SKM-1 treated with dmso at 0.1 percent for 144 hours (cell line): Measurements from ENCODE around the gene RNF17.
"Not testable (repeated sequence)": the region's sequence is repeated elsewhere in the genome, so short reads cannot be mapped to it uniquely, and the experiment has no call there.

Experiments used
- DNase-seq: peaks from one replicate; lab custom pipeline; 2025; ENCODE audit not compliant: unreplicated experiment; lab: John Stamatoyannopoulos, UW

Gene RNF17, protein sequence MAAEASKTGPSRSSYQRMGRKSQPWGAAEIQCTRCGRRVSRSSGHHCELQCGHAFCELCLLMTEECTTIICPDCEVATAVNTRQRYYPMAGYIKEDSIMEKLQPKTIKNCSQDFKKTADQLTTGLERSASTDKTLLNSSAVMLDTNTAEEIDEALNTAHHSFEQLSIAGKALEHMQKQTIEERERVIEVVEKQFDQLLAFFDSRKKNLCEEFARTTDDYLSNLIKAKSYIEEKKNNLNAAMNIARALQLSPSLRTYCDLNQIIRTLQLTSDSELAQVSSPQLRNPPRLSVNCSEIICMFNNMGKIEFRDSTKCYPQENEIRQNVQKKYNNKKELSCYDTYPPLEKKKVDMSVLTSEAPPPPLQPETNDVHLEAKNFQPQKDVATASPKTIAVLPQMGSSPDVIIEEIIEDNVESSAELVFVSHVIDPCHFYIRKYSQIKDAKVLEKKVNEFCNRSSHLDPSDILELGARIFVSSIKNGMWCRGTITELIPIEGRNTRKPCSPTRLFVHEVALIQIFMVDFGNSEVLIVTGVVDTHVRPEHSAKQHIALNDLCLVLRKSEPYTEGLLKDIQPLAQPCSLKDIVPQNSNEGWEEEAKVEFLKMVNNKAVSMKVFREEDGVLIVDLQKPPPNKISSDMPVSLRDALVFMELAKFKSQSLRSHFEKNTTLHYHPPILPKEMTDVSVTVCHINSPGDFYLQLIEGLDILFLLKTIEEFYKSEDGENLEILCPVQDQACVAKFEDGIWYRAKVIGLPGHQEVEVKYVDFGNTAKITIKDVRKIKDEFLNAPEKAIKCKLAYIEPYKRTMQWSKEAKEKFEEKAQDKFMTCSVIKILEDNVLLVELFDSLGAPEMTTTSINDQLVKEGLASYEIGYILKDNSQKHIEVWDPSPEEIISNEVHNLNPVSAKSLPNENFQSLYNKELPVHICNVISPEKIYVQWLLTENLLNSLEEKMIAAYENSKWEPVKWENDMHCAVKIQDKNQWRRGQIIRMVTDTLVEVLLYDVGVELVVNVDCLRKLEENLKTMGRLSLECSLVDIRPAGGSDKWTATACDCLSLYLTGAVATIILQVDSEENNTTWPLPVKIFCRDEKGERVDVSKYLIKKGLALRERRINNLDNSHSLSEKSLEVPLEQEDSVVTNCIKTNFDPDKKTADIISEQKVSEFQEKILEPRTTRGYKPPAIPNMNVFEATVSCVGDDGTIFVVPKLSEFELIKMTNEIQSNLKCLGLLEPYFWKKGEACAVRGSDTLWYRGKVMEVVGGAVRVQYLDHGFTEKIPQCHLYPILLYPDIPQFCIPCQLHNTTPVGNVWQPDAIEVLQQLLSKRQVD (N-terminal part only)

DNA sequence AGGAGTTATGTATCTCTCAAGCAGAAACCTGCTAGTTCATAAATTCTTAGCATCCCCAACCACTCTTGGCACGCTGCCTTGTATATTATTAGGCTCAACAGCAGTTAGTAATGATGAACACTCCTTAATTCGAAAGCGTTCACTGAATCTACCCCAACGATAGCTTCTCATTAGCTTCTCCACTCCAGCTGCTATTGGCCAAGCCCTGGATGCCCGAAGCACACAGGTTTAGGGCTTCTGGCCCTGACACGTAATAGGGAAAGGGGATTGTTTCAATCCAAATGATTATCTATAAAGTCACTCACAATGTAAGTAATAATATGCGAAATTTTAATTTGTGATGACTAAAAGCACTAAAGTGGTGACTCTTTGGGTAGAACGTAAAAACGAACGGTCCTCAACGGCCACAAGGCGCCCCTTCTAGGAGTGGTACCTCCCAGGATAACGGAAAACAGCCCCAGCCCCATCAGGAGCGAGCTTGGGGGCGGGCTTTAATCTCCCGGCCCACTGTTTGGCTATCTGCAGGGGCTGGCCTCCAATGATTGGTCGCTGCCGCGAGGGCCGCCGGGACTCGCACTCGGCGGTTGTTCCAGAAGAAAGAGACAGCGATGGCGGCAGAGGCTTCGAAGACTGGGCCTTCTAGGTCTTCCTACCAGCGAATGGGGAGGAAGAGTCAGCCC lies at the start of gene RNF17:
Gene RNF17, plus strand, starts transcription at position 574 of the 680 bp plus-strand sequence. Its CDS starts 35 bp downstream, at position 609.
- DNase-seq, result no peak

- DNase-seq, result no peak
Measured at GRCh38 chr13:24716011-24716410, 48.0 kb upstream of the RNF17 start.

GRCh38 chr13:24716446-24716845 lies 47.5 kb upstream of the RNF17 start:
- DNase-seq, result no peak

- no peak for DNase-seq
Measured at GRCh38 chr13:24717217-24717616, 46.8 kb upstream of the RNF17 start.

- no peak for DNase-seq
Measured at GRCh38 chr13:24718192-24718965, 45.6 kb upstream of the RNF17 start.

DNA sequence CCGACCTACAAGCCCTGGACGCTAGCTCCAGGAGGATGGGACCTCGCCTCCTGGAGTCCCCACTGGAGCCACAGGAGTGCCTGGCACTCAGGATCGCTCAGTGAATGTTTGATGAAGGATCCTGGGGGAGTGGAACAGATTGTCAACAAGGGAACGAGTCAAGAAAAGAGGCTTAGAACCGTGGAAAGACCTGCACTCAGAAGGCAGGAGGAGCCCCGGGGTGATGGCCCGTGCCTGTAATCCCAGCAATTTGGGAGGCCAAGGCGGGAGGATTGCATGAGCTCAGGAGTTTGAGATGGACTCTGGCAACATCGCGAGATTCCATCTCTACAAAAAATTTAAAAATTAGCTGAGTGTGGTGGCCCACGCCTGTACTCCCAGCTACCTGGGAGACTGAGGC lies 44.8 kb upstream of the RNF17 start:
- DNase-seq, result no peak

DNA sequence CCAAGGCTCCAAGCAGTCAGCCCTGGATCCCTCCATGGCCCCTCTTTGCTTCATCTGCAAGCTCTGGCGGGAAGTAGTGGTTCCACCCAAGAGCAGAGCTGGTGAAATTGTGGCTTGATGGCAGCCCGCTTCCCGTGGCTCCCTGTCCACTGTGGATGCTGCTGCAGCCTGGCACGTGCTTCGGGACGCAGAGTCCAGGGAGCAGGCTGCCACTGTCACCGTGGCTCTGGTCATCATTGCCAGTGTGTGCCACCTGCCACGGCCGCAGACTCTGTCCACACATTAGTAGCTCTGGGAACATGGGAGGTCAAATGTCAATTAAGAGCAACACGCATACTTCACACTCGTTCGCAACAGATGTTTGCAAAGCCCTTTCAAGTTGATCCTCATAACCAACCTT lies 40.8 kb upstream of the RNF17 start:
- no peak for DNase-seq

DNA sequence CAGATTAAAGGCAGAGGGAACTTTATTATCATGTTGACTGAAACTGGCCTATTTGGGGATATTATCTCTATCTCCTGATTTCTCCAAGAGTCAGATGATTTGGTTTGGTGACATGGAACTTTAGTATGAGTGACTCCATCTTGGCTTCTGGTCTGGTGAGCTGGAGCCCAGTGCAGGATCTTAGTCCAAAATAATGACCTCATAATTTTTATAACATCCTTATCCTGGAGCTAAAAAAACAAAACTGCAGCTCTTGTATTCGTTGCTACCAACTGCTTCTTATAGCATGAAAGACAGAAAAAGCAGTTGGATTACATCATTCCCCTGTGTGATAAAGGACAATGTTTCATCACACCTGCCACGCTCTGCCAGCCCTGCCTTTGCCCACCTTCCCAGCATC lies 39.3 kb upstream of the RNF17 start:
- DNase-seq, result no peak

DNA sequence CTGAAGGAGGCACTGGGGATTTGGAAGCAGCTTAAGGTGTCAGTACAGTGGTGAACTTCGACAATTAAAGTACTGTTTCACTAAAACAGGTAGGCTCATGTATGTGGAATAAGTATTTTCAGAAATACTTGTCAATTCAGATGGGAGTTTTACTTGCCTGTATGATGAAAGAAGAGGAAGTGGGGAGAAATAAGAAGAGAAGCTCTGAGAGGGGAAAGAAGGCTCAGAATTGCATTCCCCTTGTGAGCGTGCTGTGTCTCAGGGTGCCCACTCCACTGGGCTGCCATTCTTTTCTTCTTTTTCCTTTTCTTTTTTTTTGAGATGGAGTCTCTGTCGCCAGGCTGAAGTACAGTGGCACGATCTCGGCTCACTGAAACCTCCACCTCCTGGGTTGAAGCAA lies 38.6 kb upstream of the RNF17 start:
- peak; percentile 22 for DNase-seq

- DNase-seq, result peak; percentile 83
Measured at GRCh38 chr13:24727731-24728601, 36.0 kb upstream of the RNF17 start.

DNA sequence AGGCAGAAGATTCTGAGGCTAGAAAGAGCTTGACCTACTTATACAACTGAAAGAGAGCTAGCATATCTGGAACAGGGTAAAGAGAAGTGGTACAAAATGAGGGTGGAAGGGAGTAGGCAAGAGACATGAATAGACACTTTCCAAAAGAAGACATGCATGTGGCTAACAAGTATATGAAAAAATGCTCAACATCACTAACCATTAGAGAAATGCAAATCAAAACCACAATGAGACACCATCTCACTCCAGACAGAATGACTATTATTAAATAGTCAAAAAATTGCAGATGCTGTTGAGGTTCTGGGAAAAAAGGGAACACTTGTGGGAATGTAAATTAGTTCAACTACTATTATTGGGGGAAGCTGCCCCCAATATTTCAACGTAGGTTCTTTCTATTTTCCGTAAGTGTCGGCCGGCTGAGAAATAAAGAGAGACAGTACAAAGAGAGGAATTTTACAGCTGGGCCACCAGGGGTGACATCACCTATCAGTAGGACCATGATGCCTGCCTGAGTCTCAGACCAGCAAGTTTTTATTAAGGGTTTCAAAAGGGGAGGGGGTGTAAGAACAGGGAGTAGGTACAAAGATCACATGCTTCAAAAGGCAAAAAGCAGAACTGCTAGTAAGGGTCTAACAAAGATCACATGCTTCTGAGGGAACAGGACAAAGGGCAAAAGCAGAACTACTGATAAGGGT lies 32.9 kb upstream of the RNF17 start:
- DNase-seq, result not testable (repeated sequence)

DNA sequence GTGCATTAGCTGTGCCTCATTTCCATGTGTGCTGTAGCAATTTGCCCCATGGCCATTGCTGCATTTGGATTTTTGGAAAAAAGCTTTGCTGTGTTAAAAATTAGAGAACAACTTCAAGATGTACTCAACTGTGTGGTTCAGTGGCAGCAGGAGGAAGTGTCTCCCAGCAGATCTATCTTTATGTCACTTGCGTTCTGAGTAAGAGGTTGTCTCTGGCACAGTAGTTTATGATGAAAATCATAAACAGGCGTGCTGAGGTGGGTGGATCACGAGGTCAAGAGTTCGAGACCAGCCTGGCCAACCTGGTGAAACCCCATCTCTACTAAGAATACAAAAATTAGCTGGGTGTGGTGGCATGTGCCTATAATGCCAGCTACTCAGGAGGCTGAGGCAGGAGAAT lies 29.0 kb upstream of the RNF17 start:
- DNase-seq, result peak; percentile 40

DNA sequence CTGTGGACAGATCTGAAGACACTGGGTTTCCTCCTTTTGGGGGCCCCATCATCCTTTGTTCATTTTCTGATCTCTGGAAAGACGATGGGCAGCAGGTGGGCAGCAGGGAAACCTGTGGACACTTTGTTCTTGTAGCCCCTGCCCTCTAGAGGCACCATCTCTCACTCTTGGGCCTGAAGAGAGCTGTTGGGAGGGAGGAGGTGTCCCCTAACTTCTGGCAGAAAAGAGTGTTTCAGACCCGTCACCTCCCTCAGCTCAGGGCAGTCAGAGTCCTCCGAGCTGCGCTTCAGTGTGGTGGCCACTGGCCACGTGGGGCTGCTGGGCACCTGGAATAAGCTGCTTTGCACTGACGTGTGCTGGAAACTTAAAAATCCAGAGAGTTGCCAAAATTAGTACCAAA lies 26.9 kb upstream of the RNF17 start:
- DNase-seq, result no peak

DNA sequence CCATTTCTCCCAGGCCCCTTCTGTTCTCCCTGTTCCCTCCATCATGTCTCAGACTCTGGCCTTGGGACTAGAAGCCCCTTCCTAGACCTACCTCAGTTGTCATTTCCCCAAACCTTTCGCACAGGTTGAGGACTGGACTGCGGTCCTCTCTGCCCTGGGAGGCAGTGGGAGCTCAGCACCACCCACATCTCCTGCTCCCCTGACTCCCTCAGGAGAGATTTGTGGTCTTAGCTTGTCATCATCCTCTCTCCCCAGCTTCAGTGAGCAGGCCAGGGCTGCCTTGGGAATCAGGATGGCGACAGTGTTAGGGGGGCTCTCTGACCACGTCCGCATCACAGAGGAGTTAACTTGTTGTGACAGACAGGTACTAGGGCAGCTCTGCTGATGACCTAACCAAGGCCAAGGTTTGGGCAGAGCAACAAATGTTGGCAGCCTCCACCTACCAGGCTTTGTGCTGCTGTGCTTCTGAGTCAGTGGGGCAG lies 25.6 kb upstream of the RNF17 start:
- no peak for DNase-seq

DNA sequence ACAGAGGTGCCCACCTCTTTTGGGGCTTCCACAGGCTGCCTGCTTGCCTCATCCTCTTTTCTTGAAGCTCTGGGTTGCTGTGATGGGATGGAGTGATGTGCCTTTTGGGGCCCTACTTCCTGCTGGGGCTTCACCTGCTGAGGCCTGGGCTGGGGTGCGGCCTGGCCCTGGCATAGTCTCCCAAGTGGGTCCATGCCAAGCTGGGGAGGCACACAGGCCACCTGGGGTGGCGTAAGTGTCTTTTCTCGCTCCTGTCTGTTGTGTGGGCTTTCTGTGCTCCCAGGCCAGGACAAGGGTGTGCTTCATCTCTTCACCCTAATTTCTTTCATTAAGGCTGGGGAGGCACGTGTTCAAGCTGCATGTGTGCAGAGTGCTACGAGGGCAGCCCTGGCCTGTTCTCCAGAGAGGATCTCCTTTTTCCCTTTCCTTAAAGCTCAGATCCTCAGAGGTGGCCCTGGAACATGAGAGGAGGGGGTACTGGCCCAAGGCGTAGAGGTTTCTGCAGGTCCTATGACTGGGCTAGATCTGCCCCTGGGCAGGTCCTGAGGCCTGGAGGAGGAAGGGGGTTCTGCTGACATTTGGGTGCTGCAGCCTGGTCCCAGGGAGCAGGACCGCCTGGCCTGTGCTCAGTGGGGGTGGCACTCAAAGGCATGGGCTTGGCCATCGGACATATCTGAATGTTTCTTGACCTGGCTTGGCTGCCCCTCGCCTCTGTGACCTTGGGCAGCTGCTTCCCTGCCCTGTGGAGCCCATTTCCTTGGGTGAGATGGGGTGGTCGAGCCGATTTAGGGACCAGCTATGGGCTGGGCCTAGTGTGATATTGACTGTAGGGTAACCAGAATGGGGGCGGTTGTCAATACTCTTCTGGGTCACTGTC lies 23.7 kb upstream of the RNF17 start:
- no peak for DNase-seq

DNA sequence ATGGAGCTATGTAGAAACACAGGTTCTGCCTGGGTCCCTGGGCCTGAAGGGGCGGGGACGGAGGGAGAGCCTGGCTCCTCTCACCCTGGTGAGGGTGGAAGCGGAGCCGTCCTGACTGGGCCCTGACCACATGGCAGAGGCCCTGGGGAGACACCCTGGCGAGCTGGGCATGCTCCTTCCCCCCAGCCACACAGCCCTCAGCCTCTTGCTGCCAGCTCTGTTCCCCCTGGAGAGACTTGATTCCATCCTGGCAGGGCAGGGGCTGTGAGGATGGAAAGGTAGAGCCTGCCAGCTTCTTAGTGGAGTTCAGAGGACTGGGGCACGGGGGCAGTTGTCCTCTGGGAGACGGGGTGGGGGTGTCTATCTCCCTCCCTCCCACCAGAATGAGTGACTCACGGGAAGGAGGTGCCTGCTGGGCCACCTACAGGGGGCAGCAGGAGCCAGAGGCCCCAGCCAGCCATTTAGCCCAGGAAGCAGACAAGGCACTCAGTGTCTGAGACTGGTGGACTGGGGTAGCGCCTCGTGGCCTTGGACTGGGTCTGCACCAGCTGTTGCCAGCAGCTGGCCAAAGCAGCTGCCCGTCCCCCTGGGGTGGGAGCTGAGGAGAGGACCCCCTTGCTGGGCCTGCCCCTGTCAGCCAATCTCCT lies 22.8 kb upstream of the RNF17 start:
- DNase-seq, result no peak

DNA sequence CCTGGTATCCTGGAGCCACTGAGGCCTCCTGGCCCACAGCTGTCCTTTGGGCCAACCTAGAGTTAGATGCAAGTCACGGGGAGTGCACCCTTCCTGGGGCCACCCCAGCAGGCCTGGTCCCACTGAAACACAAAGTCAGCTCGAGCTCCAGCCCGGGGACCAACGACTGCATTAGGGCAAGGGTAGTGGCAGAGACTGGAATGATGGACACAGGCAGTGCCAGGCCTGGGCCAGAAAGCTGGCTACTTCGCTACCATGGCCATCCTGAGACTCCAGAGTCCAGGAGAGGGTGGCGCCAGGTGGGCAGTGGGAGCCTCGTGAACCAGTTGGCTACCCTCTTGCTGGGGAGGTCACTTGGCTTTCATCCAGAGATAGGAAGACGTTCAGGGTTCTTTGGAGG lies 22.2 kb upstream of the RNF17 start:
- no peak for DNase-seq
